KMS-11 (cell line): ENCODE measurements around the gene TOX3.

ENCODE experiments used
- H2AFZ ChIP-seq: fragments of 200-600 bp; sonication (generic); 2 replicates; pipeline ENCODE4 v1.6.1; 2016; ENCODE audit warnings: antibody characterized with exemption, mixed run types, low read depth
- H3K27ac ChIP-seq: fragments of 200-600 bp; sonication (generic); 2 replicates; pipeline ENCODE4 v1.6.1; 2016; ENCODE audit warnings: mild to moderate bottlenecking, mixed run types
- H3K27me3 ChIP-seq: fragments of 200-600 bp; sonication (generic); 2 replicates; pipeline ENCODE4 v1.6.1; 2017; ENCODE audit warnings: mild to moderate bottlenecking, low read depth, mixed run types, moderate library complexity; ENCODE audit not compliant: insufficient read depth
- H3K36me3 ChIP-seq: fragments of 200-600 bp; sonication (generic); 2 replicates; pipeline ENCODE4 v1.6.1; 2017; ENCODE audit warnings: mild to moderate bottlenecking, mixed run types; ENCODE audit not compliant: insufficient read depth
- H3K4me1 ChIP-seq: fragments of 200-600 bp; sonication (generic); 2 replicates; pipeline ENCODE4 v1.6.1; 2016; ENCODE audit warnings: mild to moderate bottlenecking, low read depth, mixed run types; ENCODE audit not compliant: poor library complexity, severe bottlenecking
- H3K4me2 ChIP-seq: fragments of 200-600 bp; sonication (generic); 2 replicates; pipeline ENCODE4 v1.7.0; 2016; ENCODE audit warnings: mild to moderate bottlenecking, mixed run types
- H3K4me3 ChIP-seq: fragments of 200-600 bp; sonication (generic); IDR thresholded peaks from 2 replicates; pipeline ENCODE4 v1.6.1; 2017; ENCODE audit warnings: low read depth, low read length, mixed read lengths; ENCODE audit not compliant: insufficient read depth
- H3K79me2 ChIP-seq: fragments of 200-600 bp; sonication (generic); 2 replicates; pipeline ENCODE4 v1.6.1; 2016; ENCODE audit warnings: low read depth, mixed run types; ENCODE audit not compliant: insufficient read depth
- H3K9ac ChIP-seq: fragments of 200-600 bp; sonication (generic); 2 replicates; pipeline ENCODE4 v1.6.1; 2016; ENCODE audit warnings: mild to moderate bottlenecking, mixed run types
- H4K20me1 ChIP-seq: fragments of 200-600 bp; sonication (generic); 2 replicates; pipeline ENCODE4 v1.6.1; 2016; ENCODE audit warnings: mild to moderate bottlenecking, mixed run types; ENCODE audit not compliant: insufficient read depth
- CTCF ChIP-seq: fragments of 200-600 bp; sonication (generic); conservative IDR thresholded peaks from 2 replicates; pipeline ENCODE4 v1.6.1; 2017; ENCODE audit warnings: low read depth, mild to moderate bottlenecking, antibody characterized with exemption, low read length, moderate library complexity, mixed read lengths

The TOX3 gene

GRCh38 chr16:52433643-52434042 lies 113.3 kb downstream of the TOX3 start:
- no peak overlapping the region for H3K9ac ChIP-seq
- H3K27ac ChIP-seq, result no peak overlapping the region
- H3K4me2 ChIP-seq, result no peak overlapping the region
- no peaks in the 10 kb centered on the region for H3K27me3 ChIP-seq
- H4K20me1 ChIP-seq, result no peaks in the 10 kb centered on the region
- H3K79me2 ChIP-seq, result no peaks in the 10 kb centered on the region
- no peak overlapping the region for H2AFZ ChIP-seq
- no peak for TF ChIP-seq CTCF
- H3K36me3 ChIP-seq, result no peaks in the 10 kb centered on the region
- H3K4me1 ChIP-seq, result no peaks in the 10 kb centered on the region
- H3K4me3 ChIP-seq, result no peak overlapping the region

- TF ChIP-seq CTCF, result no peak
These were observed 122.4 kb downstream of the TOX3 start for GRCh38 chr16:52424591-52424990.

GRCh38 chr16:52422307-52422706 lies 124.6 kb downstream of the TOX3 start:
- Histone ChIP-seq H2AFZ (no peak overlapping the region), H3K27ac (no peak overlapping the region), H3K4me2 (no peak overlapping the region), H3K4me3 (no peak overlapping the region), H3K36me3 (no peaks in the 10 kb centered on the region), H3K4me1 (no peaks in the 10 kb centered on the region), H3K27me3 (no peaks in the 10 kb centered on the region), H3K9ac (no peak overlapping the region), H4K20me1 (no peaks in the 10 kb centered on the region), H3K79me2 (no peaks in the 10 kb centered on the region)
- TF ChIP-seq CTCF, result no peak

More at GRCh38 chr16:52424591-52424990, 122.4 kb downstream of the TOX3 start:
- Histone ChIP-seq H2AFZ (no peak overlapping the region), H4K20me1 (no peaks in the 10 kb centered on the region), H3K36me3 (no peaks in the 10 kb centered on the region), H3K4me2 (no peak overlapping the region), H3K9ac (no peak overlapping the region), H3K27me3 (no peaks in the 10 kb centered on the region), H3K79me2 (no peaks in the 10 kb centered on the region), H3K4me3 (no peak overlapping the region), H3K4me1 (no peaks in the 10 kb centered on the region), H3K27ac (no peak overlapping the region)

GRCh38 chr16:52418201-52418600 lies 128.7 kb downstream of the TOX3 start:
- no peak for TF ChIP-seq CTCF
- Histone ChIP-seq H3K27me3 (no peaks in the 10 kb centered on the region), H3K4me2 (no peak overlapping the region), H3K4me3 (no peak overlapping the region), H3K9ac (no peak overlapping the region), H3K79me2 (no peaks in the 10 kb centered on the region), H2AFZ (no peak overlapping the region), H3K4me1 (no peaks in the 10 kb centered on the region), H4K20me1 (no peaks in the 10 kb centered on the region), H3K27ac (no peak overlapping the region), H3K36me3 (no peaks in the 10 kb centered on the region)
